Hematopoietic multipotent progenitor cell treated with erythropoietin and hydrocortisone succinate and interleukin-3 and kit ligand, for 15 days (in vitro differentiated cells): ENCODE data around the gene SLC1A3.

ENCODE experiments used
- DNase-seq: peaks from one replicate; pipeline ENCODE4 v3.0.0-alpha.2; 2015; ENCODE audit warnings: low spot score

The SLC1A3 gene

DNA sequence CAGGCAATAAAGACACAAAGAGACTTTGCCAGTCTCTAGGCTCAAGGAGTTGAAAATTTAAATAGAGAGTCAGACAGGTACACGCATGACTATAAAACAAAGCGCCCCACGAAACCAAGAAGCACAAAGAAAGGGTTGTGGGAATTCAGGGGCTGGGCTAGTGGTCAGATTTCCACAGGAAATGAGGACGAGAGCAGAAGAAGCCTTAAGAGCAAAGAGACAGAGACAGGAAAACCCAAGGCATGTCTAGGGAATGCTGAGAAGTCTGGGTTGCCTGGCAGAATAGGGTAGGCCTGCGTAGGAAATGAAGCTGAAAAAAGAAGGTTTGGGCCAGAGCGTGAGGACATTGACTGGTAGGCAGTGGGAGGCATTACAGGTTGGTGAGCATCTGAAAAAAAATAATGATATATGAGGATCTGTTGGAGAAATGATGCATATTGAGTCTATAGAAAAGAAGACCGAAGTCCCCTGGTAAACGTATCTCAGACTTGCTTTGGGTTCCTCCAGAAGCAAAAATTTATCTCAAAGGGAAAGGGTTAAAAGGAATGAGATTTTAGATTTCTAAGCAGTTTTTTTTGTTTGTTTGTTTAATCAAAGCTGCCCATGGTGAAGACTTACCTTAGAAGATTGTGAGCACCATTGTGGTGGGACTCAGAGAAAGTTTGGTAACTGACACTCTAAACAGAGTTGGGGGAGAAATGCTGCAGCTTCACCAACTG is 51.8 kb downstream of the SLC1A3 start:
- no peak for DNase-seq

DNA sequence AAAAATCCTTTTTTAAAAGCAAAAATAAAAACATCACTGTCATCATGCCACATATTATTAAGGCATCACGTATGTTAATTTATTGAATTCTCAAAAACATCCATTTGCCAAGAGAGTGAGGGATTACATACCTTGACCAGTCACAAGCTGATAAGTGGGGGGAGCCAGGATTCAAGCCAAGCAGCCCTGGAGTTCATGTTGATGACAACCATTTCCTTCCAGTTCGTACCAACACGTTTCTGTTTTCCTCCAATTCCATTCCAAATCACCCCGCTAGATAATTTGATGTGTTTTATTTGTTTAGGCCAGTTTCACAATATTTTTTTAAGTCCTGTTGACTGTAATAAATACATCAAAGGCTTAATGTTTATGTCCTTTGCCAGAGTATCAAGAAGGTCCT is 53.0 kb downstream of the SLC1A3 start:
- DNase-seq: no peak

- DNase-seq: no peak
Observed at GRCh38 chr5:36660397-36661049, 54.1 kb downstream of the SLC1A3 start.

- no peak for DNase-seq
Observed at GRCh38 chr5:36661456-36662220, 55.2 kb downstream of the SLC1A3 start.

GRCh38 chr5:36662291-36662851 is 56.0 kb downstream of the SLC1A3 start:
- no peak for DNase-seq

GRCh38 chr5:36664766-36665165 is 58.4 kb downstream of the SLC1A3 start:
- no peak for DNase-seq

- no peak for DNase-seq
Observed at GRCh38 chr5:36665628-36666027, 59.2 kb downstream of the SLC1A3 start.

DNA sequence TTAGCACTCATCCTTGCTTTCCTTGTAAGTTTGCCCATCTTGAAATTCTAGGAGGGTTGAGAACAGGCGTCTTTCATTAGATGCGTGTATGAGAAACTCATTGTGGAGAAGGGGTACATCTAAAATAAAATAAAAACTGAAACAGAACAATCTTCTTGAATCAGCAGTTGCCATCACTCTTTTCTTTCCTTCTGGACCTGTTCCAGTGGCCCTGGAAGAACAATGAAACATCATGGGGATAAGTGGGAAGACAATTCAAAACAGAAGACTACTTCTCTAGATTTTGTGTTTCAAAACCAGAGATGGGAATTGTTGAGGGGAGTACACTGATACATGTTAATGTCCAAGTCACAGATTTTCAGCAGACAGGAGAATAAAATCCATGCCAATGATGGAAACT is 59.9 kb downstream of the SLC1A3 start:
- DNase-seq: no peak

- DNase-seq: no peak
Observed at GRCh38 chr5:36666986-36667385, 60.6 kb downstream of the SLC1A3 start.

GRCh38 chr5:36667824-36668223 is 61.4 kb downstream of the SLC1A3 start:
- DNase-seq: no peak

GRCh38 chr5:36669015-36669651 is 62.7 kb downstream of the SLC1A3 start:
- DNase-seq: no peak

DNA sequence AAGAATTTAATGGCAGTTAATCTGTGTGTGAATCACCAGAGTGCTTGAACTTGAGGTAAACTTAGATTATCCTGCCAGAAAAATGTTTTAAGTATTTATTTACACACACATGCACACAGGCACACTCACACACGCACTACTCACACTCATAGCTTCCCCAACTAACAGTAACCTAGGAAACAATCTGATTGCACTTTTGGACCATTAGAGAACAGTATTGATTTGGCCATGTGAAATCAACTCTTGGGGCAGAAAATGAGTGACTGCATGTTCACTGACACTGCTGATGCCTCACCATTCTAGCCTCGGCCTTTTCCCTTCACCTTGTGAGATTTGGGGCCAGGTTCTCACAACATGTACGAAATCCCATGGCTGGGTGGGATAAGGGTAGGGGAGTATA is 64.1 kb downstream of the SLC1A3 start:
- no peak for DNase-seq

GRCh38 chr5:36675282-36675681 is 68.9 kb downstream of the SLC1A3 start:
- DNase-seq: no peak

GRCh38 chr5:36679221-36679989 is 73.0 kb downstream of the SLC1A3 start:
- no peak for DNase-seq

GRCh38 chr5:36680066-36680465 is 73.7 kb downstream of the SLC1A3 start:
- DNase-seq: no peak

GRCh38 chr5:36681711-36682110 is 75.3 kb downstream of the SLC1A3 start:
- DNase-seq: no peak

- no peak for DNase-seq
Observed at GRCh38 chr5:36682499-36682898, 76.1 kb downstream of the SLC1A3 start.

- no peak for DNase-seq
Observed at GRCh38 chr5:36683821-36684434, 77.5 kb downstream of the SLC1A3 start.

DNA sequence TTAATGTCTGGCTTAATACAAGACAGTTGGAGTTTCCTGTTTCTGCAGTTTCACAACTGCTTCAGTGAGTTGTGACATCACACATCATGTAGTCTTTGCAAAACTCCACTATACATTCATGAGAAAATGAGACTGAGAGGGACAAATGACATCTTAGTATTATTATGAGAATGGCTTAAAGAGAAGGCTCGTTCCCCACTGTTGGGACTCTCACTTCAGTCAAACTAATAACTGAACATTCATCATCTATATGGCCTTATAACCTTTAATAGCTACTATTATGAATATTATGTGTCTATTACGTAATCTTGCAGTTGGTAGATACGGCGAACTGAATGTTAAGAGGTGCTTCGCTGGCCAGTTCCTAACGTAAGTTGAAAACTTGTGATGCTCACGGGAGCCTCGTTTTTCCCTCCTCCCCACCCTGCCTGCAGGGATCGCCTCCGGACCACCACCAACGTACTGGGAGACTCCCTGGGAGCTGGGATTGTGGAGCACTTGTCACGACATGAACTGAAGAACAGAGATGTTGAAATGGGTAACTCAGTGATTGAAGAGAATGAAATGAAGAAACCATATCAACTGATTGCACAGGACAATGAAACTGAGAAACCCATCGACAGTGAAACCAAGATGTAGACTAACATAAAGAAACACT is 79.4 kb downstream of the SLC1A3 start:
- no peak for DNase-seq

GRCh38 chr5:36686881-36687280 is 80.5 kb downstream of the SLC1A3 start:
- DNase-seq: no peak

DNA sequence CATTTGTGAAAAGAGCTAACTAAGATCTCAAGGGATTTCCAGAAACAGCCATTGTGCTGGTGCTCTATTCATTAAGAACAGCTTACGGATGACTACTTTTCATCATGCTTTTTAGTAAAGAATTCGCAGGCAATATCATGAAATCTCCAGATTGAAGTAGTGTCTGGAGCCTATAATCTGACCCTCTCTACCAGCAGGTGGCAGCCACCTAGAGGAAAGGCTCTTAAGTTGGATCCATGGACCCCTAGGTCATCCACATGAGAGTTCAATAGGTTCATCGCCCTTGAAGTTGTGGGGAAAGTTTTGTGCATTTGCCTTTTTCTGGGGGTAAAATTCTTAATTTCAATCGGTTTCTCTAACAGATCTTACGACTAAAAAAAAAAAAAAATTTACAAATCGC is 82.3 kb downstream of the SLC1A3 start:
- peak; percentile 18 for DNase-seq
